ENCODE data around the gene WDR5B.

GRCh38 chr3:122427857-122428471 lies 12.1 kb upstream of the WDR5B start:
- TF ChIP-seq EZH2 (IDR thresholded peaks at IDR 0.05) (no peak), CTCF (IDR thresholded peaks at IDR 0.05 in 2 of 3, conservative IDR thresholded peaks at IDR 0.05 in 1 of 3; ENCODE audit: borderline replicate concordance in 1 of 3, insufficient read depth in 1 of 3, low read depth in 2 of 3, low read length in 2 of 3) (no peak), POLR2A (IDR thresholded peaks at IDR 0.05; ENCODE audit: borderline replicate concordance, extremely low read depth, insufficient read depth, insufficient read length) (no peak), JUND (IDR thresholded peaks at IDR 0.05) (no peak), ZNF274 (IDR thresholded peaks at IDR 0.05; ENCODE audit: low read depth, low read length) (no peak), TCF7L2 (IDR thresholded peaks at IDR 0.05; ENCODE audit: borderline replicate concordance, extremely low read depth, insufficient read depth, insufficient read length) (no peak)
